HCT116 (cell line): ENCODE results near the gene DTNBP1. TPM values are rescaled to one million over a fixed set of nuclear protein-coding genes. Genes with fewer than 3 reads are reported as not detected.

ENCODE experiments used
- ATAC-seq: fragments of 200-7000 bp; cut with Tn5 transposase; 2 replicates; pipeline ENCODE4 v1.9.1; 2020; ENCODE audit warnings: mild to moderate bottlenecking, moderate library complexity
- BruUV-seq: library from RNA; stranded (reverse); fragments of 400-500 nt; replicated peaks from 2 replicates; lab custom pipeline; 2021; lab: Mats Ljungman, UMichigan
- CTCF ChIA-PET: fragments of 300-600 bp; sonication (Branson Sonifier 250); formaldehyde crosslinking; loops from one replicate; lab custom pipeline; 2021; ENCODE audit warnings: antibody characterized with exemption; lab: Charles Lee
- POLR2A ChIA-PET: fragments of 300-600, 350-600 bp; sonication (Branson Sonifier 250); formaldehyde crosslinking; loops from one replicate; lab custom pipeline; 2021; ENCODE audit warnings: antibody characterized with exemption; lab: Charles Lee
- RAD21 ChIA-PET, 2 experiments: fragments of 300-600 bp; sonication (Branson Sonifier 250); formaldehyde crosslinking; loops; one replicate each; lab custom pipeline; 2023; ENCODE audit warnings: low total read pairs in 2 of 2; ENCODE audit not compliant: uncharacterized antibody in 2 of 2, unreplicated experiment in 2 of 2, low non-redundant PET in 1 of 2; lab: Charles Lee
- DNase-seq: peaks from one replicate; pipeline ENCODE4 v3.0.0-alpha.2; 2010; ENCODE audit warnings: low read depth, low spot score
- H2AFZ ChIP-seq: fragments of 200-600 bp; shearing (Covaris generic), sonication (generic); 2 replicates; pipeline ENCODE4 v1.6.1; 2017; ENCODE audit warnings: low read depth, mixed run types, mixed read lengths, antibody characterized with exemption, low read length; ENCODE audit not compliant: poor library complexity, severe bottlenecking
- H3K27ac ChIP-seq: 2 replicates; pipeline ENCODE4 v1.5.1; 2012; ENCODE audit warnings: low read depth, low read length
- H3K27me3 ChIP-seq: fragments of 200-600 bp; sonication (generic); 2 replicates; pipeline ENCODE4 v1.6.1; 2016; ENCODE audit warnings: mixed run types, low read length, mixed read lengths; ENCODE audit not compliant: insufficient read depth
- H3K36me3 ChIP-seq, 2 experiments: fragments of 200-500 bp in 1 of 2; fragments of 200-600 bp in 1 of 2; sonication (Bioruptor generic) in 1 of 2; sonication (generic) in 1 of 2; 2 replicates each; pipeline versions ENCODE4 v1.5.1 to v1.6.1; 2014 to 2016; ENCODE audit warnings: low read length in 2 of 2, inconsistent platforms in 1 of 2, mixed read lengths in 1 of 2, mixed run types in 1 of 2; ENCODE audit not compliant: insufficient read depth in 2 of 2, control insufficient read depth in 1 of 2
- H3K4me1 ChIP-seq, 2 experiments: fragments of 200-600 bp in 1 of 2; sonication (generic) in 1 of 2; 2 replicates each; pipeline versions ENCODE4 v1.5.1 to v1.6.1; 2012 to 2017; ENCODE audit warnings: low read length in 2 of 2, inconsistent platforms in 1 of 2, mild to moderate bottlenecking in 1 of 2, mixed read lengths in 1 of 2, mixed run types in 1 of 2, moderate library complexity in 1 of 2; ENCODE audit not compliant: insufficient read depth in 2 of 2, control insufficient read depth in 1 of 2
- H3K4me2 ChIP-seq: fragments of 200-600 bp; sonication (generic); 2 replicates; pipeline ENCODE4 v1.6.1; 2017; ENCODE audit warnings: mixed run types, low read length, mixed read lengths
- H3K4me3 ChIP-seq, 2 experiments: fragments of 200-600 bp in 1 of 2; sonication (generic) in 1 of 2; replicated peaks in 1 of 2; 2 replicates each; pipeline ENCODE4 v1.5.1; 2011 to 2016; ENCODE audit warnings: low read length in 2 of 2, control low read depth in 1 of 2, low read depth in 1 of 2, mild to moderate bottlenecking in 1 of 2, mixed read lengths in 1 of 2, mixed run types in 1 of 2
- H3K79me2 ChIP-seq: fragments of 200-600 bp; sonication (generic); 2 replicates; pipeline ENCODE4 v1.6.1; 2017; ENCODE audit warnings: mild to moderate bottlenecking, mixed run types, low read length, moderate library complexity, mixed read lengths; ENCODE audit not compliant: insufficient read depth
- H3K9ac ChIP-seq: fragments of 200-600 bp; sonication (generic); 2 replicates; pipeline ENCODE4 v1.6.1; 2016; ENCODE audit warnings: low read length, mixed read lengths
- H3K9me2 ChIP-seq: fragments of 200-600 bp; sonication (generic), shearing (Covaris generic); 2 replicates; pipeline ENCODE4 v1.6.1; 2017; ENCODE audit warnings: mixed run types, mild to moderate bottlenecking, moderate library complexity; ENCODE audit not compliant: insufficient read depth
- H3K9me3 ChIP-seq, 2 experiments: fragments of 200-500 bp in 1 of 2; fragments of 200-600 bp in 1 of 2; sonication (Bioruptor generic) in 1 of 2; sonication (generic) in 1 of 2; 2 replicates each; pipeline ENCODE4 v1.6.1; 2014 to 2017; ENCODE audit warnings: low read length in 2 of 2, mixed read lengths in 2 of 2, inconsistent platforms in 1 of 2, low read depth in 1 of 2, mild to moderate bottlenecking in 1 of 2, mixed run types in 1 of 2, moderate library complexity in 1 of 2; ENCODE audit not compliant: control insufficient read depth in 1 of 2, insufficient read depth in 1 of 2
- H4K20me1 ChIP-seq: fragments of 200-600 bp; sonication (generic), shearing (Covaris generic); 2 replicates; pipeline ENCODE4 v1.6.1; 2017; ENCODE audit warnings: mixed run types, mild to moderate bottlenecking, moderate library complexity; ENCODE audit not compliant: insufficient read depth
- CBX3 ChIP-seq: IDR thresholded peaks from 2 replicates; pipeline ENCODE4 v1.6.1; 2012; ENCODE audit warnings: low read depth
- CTCF ChIP-seq, 3 experiments: fragments of 200-600 bp in 1 of 3; sonication (generic) in 1 of 3; IDR thresholded peaks in 2 of 3; conservative IDR thresholded peaks in 1 of 3; 2 replicates each; pipeline ENCODE4 v1.5.1; 2012 to 2017; ENCODE audit warnings: low read depth in 2 of 3, low read length in 2 of 3, antibody characterized with exemption in 1 of 3, borderline replicate concordance in 1 of 3, control low read depth in 1 of 3, mild to moderate bottlenecking in 1 of 3, mixed read lengths in 1 of 3, mixed run types in 1 of 3, moderate library complexity in 1 of 3; ENCODE audit not compliant: insufficient read depth in 1 of 3
- EGR1 ChIP-seq: IDR thresholded peaks from 2 replicates; pipeline ENCODE4 v1.6.1; 2012; ENCODE audit warnings: low read depth
- ELF1 ChIP-seq: IDR thresholded peaks from 2 replicates; pipeline ENCODE4 v1.6.1; 2012; ENCODE audit warnings: low read depth, borderline replicate concordance
- EZH2 ChIP-seq: fragments of 200-600 bp; sonication (generic); IDR thresholded peaks from 2 replicates; pipeline ENCODE4 v1.6.1; 2017; ENCODE audit warnings: antibody characterized with exemption, mixed run types
- EZH2phosphoT487 ChIP-seq: fragments of 200-600 bp; IDR thresholded peaks from 2 replicates; pipeline ENCODE4 v1.6.1; 2018; ENCODE audit warnings: antibody characterized with exemption, borderline replicate concordance
- FOSL1 ChIP-seq: IDR thresholded peaks from 2 replicates; pipeline ENCODE4 v1.6.1; 2012; ENCODE audit warnings: low read depth
- JUND ChIP-seq: IDR thresholded peaks from 2 replicates; pipeline ENCODE4 v1.6.1; 2012
- MAX ChIP-seq: IDR thresholded peaks from 2 replicates; pipeline ENCODE4 v1.6.1; 2012
- POLR2A ChIP-seq: IDR thresholded peaks from 2 replicates; pipeline ENCODE4 v1.7.0; 2011; ENCODE audit warnings: borderline replicate concordance; ENCODE audit not compliant: insufficient read depth, insufficient read length; ENCODE audit errors: extremely low read depth
- POLR2AphosphoS5 ChIP-seq: IDR thresholded peaks from 2 replicates; pipeline ENCODE4 v1.6.1; 2011; ENCODE audit warnings: mild to moderate bottlenecking, low read depth, low read length, moderate library complexity
- RAD21 ChIP-seq: IDR thresholded peaks from 2 replicates; pipeline ENCODE4 v1.6.1; 2012; ENCODE audit warnings: low read depth, mild to moderate bottlenecking
- REST ChIP-seq: IDR thresholded peaks from 2 replicates; pipeline ENCODE4 v1.6.1; 2012; ENCODE audit warnings: low read depth
- SIN3A ChIP-seq: IDR thresholded peaks from 2 replicates; pipeline ENCODE4 v1.6.1; 2012; ENCODE audit warnings: low read depth
- SRF ChIP-seq: IDR thresholded peaks from 2 replicates; pipeline ENCODE4 v1.6.1; 2012; ENCODE audit warnings: low read depth
- TCF7L2 ChIP-seq: IDR thresholded peaks from 2 replicates; pipeline ENCODE4 v1.7.0; 2011; ENCODE audit warnings: borderline replicate concordance, inconsistent platforms; ENCODE audit not compliant: insufficient read depth, insufficient read length; ENCODE audit errors: extremely low read depth
- YY1 ChIP-seq: IDR thresholded peaks from 2 replicates; pipeline ENCODE4 v1.6.1; 2011; ENCODE audit warnings: low read length, low read depth, moderate library complexity, mild to moderate bottlenecking; ENCODE audit not compliant: insufficient replicate concordance; ENCODE audit errors: extremely low read depth
- ZBTB33 ChIP-seq: IDR thresholded peaks from 2 replicates; pipeline ENCODE4 v1.6.1; 2011; ENCODE audit warnings: mild to moderate bottlenecking, low read length, moderate library complexity; ENCODE audit not compliant: insufficient replicate concordance; ENCODE audit errors: extremely low read depth
- intact Hi-C: fragments of 100-400 bp; cut with micrococcal nuclease; formaldehyde crosslinking; loops from 2 replicates; pipeline ENCODE4 v1.10.0; 2022
- total RNA-seq: library from RNA; stranded (reverse); gene quantifications from one replicate; pipeline ENCODE4 v1.2.1, GENCODE V29; 2021; ENCODE audit not compliant: unreplicated experiment

DTNBP1 gene
- total RNA-seq, 1 experiment from 2014 or later = 16.7 TPM

GRCh38 chr6:15487262-15487661 lies 175.6 kb downstream of the DTNBP1 start:
- H3K9me3 ChIP-seq = no peaks in the 10 kb centered on the region
- BruUV-seq = no TSS peak
- RAD21 ChIA-PET = no interaction called here
- CTCF ChIA-PET = no interaction called here
- H3K4me3 ChIP-seq = no peak overlapping the region
- H2AFZ ChIP-seq = no peak overlapping the region
- intact Hi-C loops = no loop called here
- ATAC-seq (no peak), DNase-seq (no peak)
- no peaks in the 10 kb centered on the region; the same call in 1 of the 2 replicates for H3K9me2 ChIP-seq
- H3K4me1 ChIP-seq = no peaks in the 10 kb centered on the region
- H3K27ac ChIP-seq = no peak overlapping the region
- H3K36me3 ChIP-seq = 0 out of 4 replicates have a peak, but pooled peaks cover 0 to 2% of the 10 kb centered on the region in 2 experiments
- peaks cover 5% of the 10 kb centered on the region; the same call in 1 of the 2 replicates for H3K79me2 ChIP-seq
- H3K27me3 ChIP-seq = no peaks in the 10 kb centered on the region
- H3K9ac ChIP-seq = no peak overlapping the region
- TF ChIP-seq CTCF (IDR thresholded peaks at IDR 0.05 in 2 of 3, conservative IDR thresholded peaks at IDR 0.05 in 1 of 3; ENCODE audit: borderline replicate concordance in 1 of 3, insufficient read depth in 1 of 3, low read depth in 2 of 3, low read length in 2 of 3) (no peak), POLR2AphosphoS5 (no peak), FOSL1 (no peak), EZH2phosphoT487 (no peak), SIN3A (no peak), REST (no peak), RAD21 (no peak), ZBTB33 (no peak), EGR1 (no peak), EZH2 (no peak), CBX3 (no peak), TCF7L2 (no peak), ELF1 (no peak), POLR2A (no peak), MAX (no peak), SRF (no peak), JUND (no peak), YY1 (no peak)
- POLR2A ChIA-PET = no interaction called here
- H4K20me1 ChIP-seq = no peaks in the 10 kb centered on the region
- no peak overlapping the region for H3K4me2 ChIP-seq
